ENCODE results near the gene ACP3.

The ACP3 gene

GRCh38 chr3:132405609-132406299 lies 88.5 kb downstream of the ACP3 start:
- Histone ChIP-seq H3K4me3 (ENCODE audit: insufficient read depth, low read length, poor library complexity, severe bottlenecking) (no peak overlapping the region), H3K36me3 (ENCODE audit: low read length) (no peaks in the 10 kb centered on the region), H3K9ac (ENCODE audit: low read length) (no peak overlapping the region), H3K79me2 (ENCODE audit: insufficient read depth, low read length) (no peaks in the 10 kb centered on the region), H3K27me3 (ENCODE audit: low read length) (no peaks in the 10 kb centered on the region), H3F3A (ENCODE audit: insufficient read depth) (no peaks in the 10 kb centered on the region), H3K4me2 (ENCODE audit: low read depth, low read length, poor library complexity, severe bottlenecking) (no peak overlapping the region), H3K27ac (ENCODE audit: low read depth, low read length) (no peak overlapping the region), H3K9me3 (ENCODE audit: insufficient read depth, low read length) (no peaks in the 10 kb centered on the region), H4K20me1 (ENCODE audit: low read depth, low read length) (no peaks in the 10 kb centered on the region), H3K9me2 (replicated peaks; ENCODE audit: insufficient read depth, low read length) (no peaks in the 10 kb centered on the region), H2AFZ (ENCODE audit: low read depth, low read length, severe bottlenecking) (no peak overlapping the region)
- TF ChIP-seq, protein P1, sequence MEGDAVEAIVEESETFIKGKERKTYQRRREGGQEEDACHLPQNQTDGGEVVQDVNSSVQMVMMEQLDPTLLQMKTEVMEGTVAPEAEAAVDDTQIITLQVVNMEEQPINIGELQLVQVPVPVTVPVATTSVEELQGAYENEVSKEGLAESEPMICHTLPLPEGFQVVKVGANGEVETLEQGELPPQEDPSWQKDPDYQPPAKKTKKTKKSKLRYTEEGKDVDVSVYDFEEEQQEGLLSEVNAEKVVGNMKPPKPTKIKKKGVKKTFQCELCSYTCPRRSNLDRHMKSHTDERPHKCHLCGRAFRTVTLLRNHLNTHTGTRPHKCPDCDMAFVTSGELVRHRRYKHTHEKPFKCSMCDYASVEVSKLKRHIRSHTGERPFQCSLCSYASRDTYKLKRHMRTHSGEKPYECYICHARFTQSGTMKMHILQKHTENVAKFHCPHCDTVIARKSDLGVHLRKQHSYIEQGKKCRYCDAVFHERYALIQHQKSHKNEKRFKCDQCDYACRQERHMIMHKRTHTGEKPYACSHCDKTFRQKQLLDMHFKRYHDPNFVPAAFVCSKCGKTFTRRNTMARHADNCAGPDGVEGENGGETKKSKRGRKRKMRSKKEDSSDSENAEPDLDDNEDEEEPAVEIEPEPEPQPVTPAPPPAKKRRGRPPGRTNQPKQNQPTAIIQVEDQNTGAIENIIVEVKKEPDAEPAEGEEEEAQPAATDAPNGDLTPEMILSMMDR (IDR thresholded peaks at IDR 0.05; ENCODE audit: insufficient read depth, low read length, poor library complexity, severe bottlenecking): no peak
- no peak for TF ChIP-seq EZH2phosphoT487 (conservative IDR thresholded peaks at IDR 0.05; ENCODE audit: low read length)

DNA sequence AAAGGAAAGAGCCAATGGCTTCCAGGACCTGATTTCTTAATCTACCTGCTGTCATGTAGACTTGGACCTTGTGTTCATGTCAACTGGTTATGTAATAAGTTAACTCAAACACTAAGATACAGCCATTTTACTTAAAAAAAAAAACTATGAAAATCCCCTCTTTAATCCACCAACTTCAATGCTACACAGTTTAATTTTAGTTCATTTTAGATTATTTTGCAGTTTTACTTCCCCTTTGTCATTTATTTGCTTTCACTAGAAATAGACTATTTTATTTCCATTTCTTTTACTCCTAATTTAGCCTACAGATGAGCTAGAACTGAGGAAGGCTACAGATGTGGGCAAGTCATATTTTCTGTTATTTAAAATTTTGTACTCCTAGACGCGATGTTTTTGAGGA lies 89.4 kb downstream of the ACP3 start:
- Histone ChIP-seq H3K36me3 (ENCODE audit: low read length) (no peaks in the 10 kb centered on the region), H3K27me3 (ENCODE audit: low read length) (no peaks in the 10 kb centered on the region), H3F3A (ENCODE audit: insufficient read depth) (no peaks in the 10 kb centered on the region), H3K9ac (ENCODE audit: low read length) (no peak overlapping the region), H3K79me2 (ENCODE audit: insufficient read depth, low read length) (no peaks in the 10 kb centered on the region), H2AFZ (ENCODE audit: low read depth, low read length, severe bottlenecking) (no peak overlapping the region), H3K27ac (ENCODE audit: low read depth, low read length) (no peak overlapping the region), H3K4me2 (ENCODE audit: low read depth, low read length, poor library complexity, severe bottlenecking) (peak overlapping the region; percentile 32), H4K20me1 (ENCODE audit: low read depth, low read length) (no peaks in the 10 kb centered on the region), H3K4me3 (ENCODE audit: insufficient read depth, low read length, poor library complexity, severe bottlenecking) (no peak overlapping the region), H3K9me2 (replicated peaks; ENCODE audit: insufficient read depth, low read length) (no peaks in the 10 kb centered on the region), H3K9me3 (ENCODE audit: insufficient read depth, low read length) (no peaks in the 10 kb centered on the region)
- TF ChIP-seq EZH2phosphoT487 (conservative IDR thresholded peaks at IDR 0.05; ENCODE audit: low read length): no peak
- TF ChIP-seq, protein P1 (IDR thresholded peaks at IDR 0.05; ENCODE audit: insufficient read depth, low read length, poor library complexity, severe bottlenecking): no peak

DNA sequence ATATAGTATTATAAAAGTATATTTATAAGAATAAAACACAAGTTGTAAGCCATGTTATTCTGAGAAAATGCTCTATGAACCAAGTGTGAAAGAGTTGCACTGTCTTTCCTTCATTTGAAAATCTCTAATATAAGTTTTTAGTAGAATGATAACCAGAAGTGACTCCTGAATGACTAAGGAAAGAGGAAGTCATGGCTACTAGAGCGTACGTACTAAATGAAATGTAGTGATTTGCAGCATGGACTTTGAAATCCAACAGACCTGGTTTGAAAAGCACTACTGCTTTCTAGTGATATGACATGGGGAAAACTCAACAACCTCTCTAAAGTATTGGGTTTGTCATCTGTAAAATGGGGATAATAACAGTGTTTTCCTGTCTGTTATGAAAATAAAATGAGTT lies 89.8 kb downstream of the ACP3 start:
- Histone ChIP-seq H3K4me3 (ENCODE audit: insufficient read depth, low read length, poor library complexity, severe bottlenecking) (no peak overlapping the region), H2AFZ (ENCODE audit: low read depth, low read length, severe bottlenecking) (no peak overlapping the region), H3K9ac (ENCODE audit: low read length) (no peak overlapping the region), H3K79me2 (ENCODE audit: insufficient read depth, low read length) (no peaks in the 10 kb centered on the region), H3K4me2 (ENCODE audit: low read depth, low read length, poor library complexity, severe bottlenecking) (peak overlapping the region; percentile 32), H3K9me3 (ENCODE audit: insufficient read depth, low read length) (no peaks in the 10 kb centered on the region), H3K9me2 (replicated peaks; ENCODE audit: insufficient read depth, low read length) (no peaks in the 10 kb centered on the region), H3K27ac (ENCODE audit: low read depth, low read length) (no peak overlapping the region), H3K36me3 (ENCODE audit: low read length) (no peaks in the 10 kb centered on the region), H4K20me1 (ENCODE audit: low read depth, low read length) (no peaks in the 10 kb centered on the region), H3K27me3 (ENCODE audit: low read length) (no peaks in the 10 kb centered on the region), H3F3A (ENCODE audit: insufficient read depth) (no peaks in the 10 kb centered on the region)
- TF ChIP-seq, protein P1 (IDR thresholded peaks at IDR 0.05; ENCODE audit: insufficient read depth, low read length, poor library complexity, severe bottlenecking): no peak
- no peak for TF ChIP-seq EZH2phosphoT487 (conservative IDR thresholded peaks at IDR 0.05; ENCODE audit: low read length)

Data from SU-DHL-6 (cell line).